CD14-positive monocyte (primary cell): ENCODE results near the gene SREK1IP1. TPM values are rescaled to one million over a fixed set of nuclear protein-coding genes. Genes with fewer than 3 reads are reported as not detected.

ENCODE experiments used
- DNase-seq, 3 donors: peaks; one replicate each; pipeline ENCODE4 v3.0.0-alpha.2; 2011 to 2022
- H2AFZ ChIP-seq: 2 replicates; pipeline ENCODE4 v1.6.0; 2012; ENCODE audit warnings: mild to moderate bottlenecking, low read depth, low read length, inconsistent platforms; ENCODE audit not compliant: insufficient read depth, poor library complexity, severe bottlenecking
- H3K27ac ChIP-seq, 2 donors: 1 replicate in 1 of 2; 2 replicates in 1 of 2; pipeline ENCODE4 v1.5.1; 2012 to 2013; ENCODE audit warnings: low read length in 2 of 2, control low read depth in 1 of 2, inconsistent platforms in 1 of 2, low read depth in 1 of 2, mild to moderate bottlenecking in 1 of 2
- H3K27me3 ChIP-seq, 2 donors: one replicate each; pipeline versions ENCODE4 v1.6.0 to v1.6.1; 2011 to 2013; ENCODE audit warnings: low read length in 2 of 2; ENCODE audit not compliant: control insufficient read depth in 2 of 2, insufficient read depth in 2 of 2
- H3K36me3 ChIP-seq, 2 donors: replicated peaks in 1 of 2; 1 replicate in 1 of 2; 2 replicates in 1 of 2; pipeline versions ENCODE4 v1.5.1 to v1.6.1; 2012 to 2013; ENCODE audit warnings: low read length in 2 of 2, control low read depth in 1 of 2, inconsistent platforms in 1 of 2, mild to moderate bottlenecking in 1 of 2; ENCODE audit not compliant: insufficient read depth in 2 of 2, control insufficient read depth in 1 of 2
- H3K4me1 ChIP-seq, 2 donors: 1 replicate in 1 of 2; 2 replicates in 1 of 2; pipeline versions ENCODE4 v1.5.1 to v1.6.1; 2012 to 2013; ENCODE audit warnings: low read length in 2 of 2, control low read depth in 1 of 2, inconsistent platforms in 1 of 2, mild to moderate bottlenecking in 1 of 2, moderate library complexity in 1 of 2; ENCODE audit not compliant: insufficient read depth in 2 of 2, control insufficient read depth in 1 of 2
- H3K4me2 ChIP-seq: replicated peaks from 2 replicates; pipeline ENCODE3; 2012; ENCODE audit warnings: low read length, moderate library complexity, mild to moderate bottlenecking; ENCODE audit not compliant: poor library complexity, severe bottlenecking; ENCODE audit errors: extremely low read depth
- H3K4me3 ChIP-seq, 3 experiments: fragments of 200-600 bp in 1 of 3; sonication (generic) in 1 of 3; replicated peaks in 1 of 3; 1 replicate in 2 of 3; 2 replicates in 1 of 3; pipeline ENCODE4 v1.5.1; 2011 to 2013; ENCODE audit warnings: low read length in 3 of 3, mild to moderate bottlenecking in 3 of 3, control low read depth in 2 of 3, low read depth in 2 of 3, inconsistent platforms in 1 of 3, moderate library complexity in 1 of 3
- H3K79me2 ChIP-seq: 2 replicates; pipeline ENCODE4 v1.6.0; 2012; ENCODE audit warnings: mild to moderate bottlenecking, control low read depth, inconsistent platforms, low read length, moderate library complexity; ENCODE audit not compliant: insufficient read depth
- H3K9ac ChIP-seq: 2 replicates; pipeline ENCODE4 v1.6.0; 2017; ENCODE audit warnings: low read length, mild to moderate bottlenecking; ENCODE audit not compliant: insufficient read depth, poor library complexity, severe bottlenecking
- H3K9me3 ChIP-seq, 2 donors: replicated peaks in 1 of 2; 1 replicate in 1 of 2; 2 replicates in 1 of 2; pipeline versions ENCODE4 v1.5.1 to v1.6.1; 2012 to 2013; ENCODE audit warnings: low read length in 2 of 2, control low read depth in 1 of 2; ENCODE audit not compliant: control insufficient read depth in 1 of 2, insufficient read depth in 1 of 2
- H4K20me1 ChIP-seq: 2 replicates; pipeline ENCODE4 v1.6.0; 2012; ENCODE audit warnings: mild to moderate bottlenecking, low read length, control low read depth, moderate library complexity; ENCODE audit not compliant: insufficient read depth
- H3K27ac Mint-ChIP-seq, 7 donors: one replicate each; pipeline ENCODE4 v1.8.0; 2020; ENCODE audit warnings: mild to moderate bottlenecking in 7 of 7, mixed read lengths in 7 of 7, moderate library complexity in 6 of 7, inconsistent platforms in 2 of 7
- H3K27me3 Mint-ChIP-seq, 3 donors: one replicate each; pipeline ENCODE4 v1.8.0; 2021 to 2022; ENCODE audit warnings: low read depth in 3 of 3, mild to moderate bottlenecking in 3 of 3, mixed read lengths in 3 of 3, moderate library complexity in 3 of 3, inconsistent platforms in 1 of 3
- H3K36me3 Mint-ChIP-seq, 2 donors: one replicate each; pipeline ENCODE4 v1.8.0; 2020; ENCODE audit warnings: mixed read lengths in 2 of 2, inconsistent platforms in 1 of 2, mild to moderate bottlenecking in 1 of 2
- H3K4me1 Mint-ChIP-seq: one replicate; pipeline ENCODE4 v1.8.0; 2020; ENCODE audit warnings: mild to moderate bottlenecking, mixed read lengths
- H3K4me3 Mint-ChIP-seq, 2 donors: one replicate each; pipeline ENCODE4 v1.8.0; 2020; ENCODE audit warnings: mild to moderate bottlenecking in 2 of 2, mixed read lengths in 2 of 2, moderate library complexity in 1 of 2
- H3K9me3 Mint-ChIP-seq, 7 donors: one replicate each; pipeline ENCODE4 v1.8.0; 2020 to 2022; ENCODE audit warnings: mixed read lengths in 7 of 7, mild to moderate bottlenecking in 6 of 7, moderate library complexity in 6 of 7, inconsistent platforms in 2 of 7
- CTCF ChIP-seq: fragments of 200-600 bp; IDR thresholded peaks from one replicate; pipeline ENCODE4 v1.8.0; 2022; ENCODE audit warnings: antibody characterized with exemption, mild to moderate bottlenecking
- WGBS: methylation state at CpG from one replicate; pipeline ENCODE4 v1.1.5; 2013; ENCODE audit warnings: missing lambda C conversion rate; ENCODE audit not compliant: insufficient coverage; 5-methylcytosine and 5-hydroxymethylcytosine counted together
- intact Hi-C, 2 donors: fragments of 100-400 bp; cut with micrococcal nuclease; formaldehyde crosslinking; loops; one replicate each; pipeline versions ENCODE4 v1.15.0 to v1.15.1; 2023
- polyA plus RNA-seq, 3 donors: library from polyadenylated mRNA; depleted of rRNA in 1 of 3; unstranded in 2 of 3; stranded (reverse) in 1 of 3; fragments of 300-500 nt in 2 of 3; fragments of >200 nt in 1 of 3; fragmentation: Illumina TruSeq in 2 of 3; gene quantifications; 1 replicate in 2 of 3; 2 replicates in 1 of 3; pipeline ENCODE4 v1.2.3, GENCODE V29; 2012 to 2021

SREK1IP1 gene
- polyA plus RNA-seq, 3 donors, result 6.9 to 18.3 (median 16.9) TPM

GRCh38 chr5:64800926-64801325, 32.4 kb upstream of the SREK1IP1 start:
- DNase-seq, result no peak
- no peak for TF ChIP-seq CTCF
- Histone ChIP-seq H2AFZ (no peak overlapping the region), H3K4me3 (no peak overlapping the region), H4K20me1 (no peaks in the 10 kb centered on the region), H3K4me2 (no peak overlapping the region), H3K9ac (no peak overlapping the region), H3K36me3 (peaks cover 32 to 65% of the 10 kb centered on the region in 2 donors), H3K79me2 (no peaks in the 10 kb centered on the region), H3K4me1 (no peaks in the 10 kb centered on the region), H3K9me3 (no peaks in the 10 kb centered on the region), H3K27ac (no peak overlapping the region), H3K27me3 (no peaks in the 10 kb centered on the region)
- H3K9me3 Mint-ChIP-seq, result no peaks in the 10 kb centered on the region
- intact Hi-C loops, result no loop called here
- H3K27ac Mint-ChIP-seq, result no peak overlapping the region
- no peaks in the 10 kb centered on the region for H3K27me3 Mint-ChIP-seq
- WGBS, result no CpG with 5 or more reads among the region's 2 CpGs
- no peak overlapping the region for H3K4me3 Mint-ChIP-seq
- H3K4me1 Mint-ChIP-seq, result no peaks in the 10 kb centered on the region
- H3K36me3 Mint-ChIP-seq, result peaks cover 16 to 19% of the 10 kb centered on the region in 2 donors

- Mint-ChIP-seq H3K27ac (no peak overlapping the region), H3K36me3 (peaks cover 23 to 34% of the 10 kb centered on the region in 2 donors), H3K27me3 (no peaks in the 10 kb centered on the region), H3K9me3 (no peaks in the 10 kb centered on the region), H3K4me1 (peaks cover 3% of the 10 kb centered on the region), H3K4me3 (no peak overlapping the region)
- Histone ChIP-seq H3K4me1 (no peaks in the 10 kb centered on the region), H3K27ac (no peak overlapping the region), H2AFZ (no peak overlapping the region), H3K27me3 (no peaks in the 10 kb centered on the region), H3K79me2 (no peaks in the 10 kb centered on the region), H4K20me1 (no peaks in the 10 kb centered on the region), H3K4me2 (no peak overlapping the region), H3K4me3 (no peak overlapping the region), H3K36me3 (peaks cover 11 to 58% of the 10 kb centered on the region in 2 donors), H3K9me3 (no peaks in the 10 kb centered on the region), H3K9ac (no peak overlapping the region)
- no peak for TF ChIP-seq CTCF
- intact Hi-C loops, result no loop called here
- DNase-seq, result no peak
Measured at GRCh38 chr5:64796301-64796700, 27.8 kb upstream of the SREK1IP1 start.
